Testis (tissue), 2 donors: ENCODE measurements around the gene SRD5A1.

ENCODE experiments used
- CTCF ChIP-seq, 3 experiments: fragments of 450-650 bp in 2 of 3; fragments of 200-600 bp in 1 of 3; sonication (generic) in 1 of 3; IDR thresholded peaks; one replicate each; pipeline ENCODE4 v1.5.1; 2016 to 2019; ENCODE audit warnings: antibody characterized with exemption in 3 of 3, mild to moderate bottlenecking in 2 of 3, moderate library complexity in 1 of 3
- POLR2A ChIP-seq: fragments of 450-650 bp; IDR thresholded peaks from one replicate; pipeline ENCODE4 v1.6.1; 2017; ENCODE audit warnings: antibody characterized with exemption, mild to moderate bottlenecking, moderate library complexity

GRCh38 chr5:6601816-6602215 is 31.4 kb upstream of the SRD5A1 start:
- TF ChIP-seq CTCF (IDR thresholded peaks at IDR 0.05) (no peak), POLR2A (no peak)
